Lung (tissue), 12 donors: ENCODE data around the gene GABBR1. TPM values are rescaled to one million over a fixed set of nuclear protein-coding genes. Genes with fewer than 3 reads are reported as not detected.

Source experiments
- ATAC-seq: fragments of 200-7000 bp; cut with Tn5 transposase; one replicate; pipeline ENCODE4 v1.9.1; 2020; ENCODE audit warnings: moderate number of reproducible peaks; ENCODE audit not compliant: insufficient read depth, low FRiP score
- DNase-seq, 3 donors: peaks; one replicate each; pipeline ENCODE4 v3.0.0-alpha.2; 2013 to 2017
- H3K27ac ChIP-seq, 2 donors: one replicate each; pipeline ENCODE4 v1.5.1; 2013; ENCODE audit warnings: mild to moderate bottlenecking in 2 of 2, moderate library complexity in 2 of 2, control low read depth in 1 of 2, inconsistent platforms in 1 of 2, low read depth in 1 of 2, low read length in 1 of 2
- H3K27me3 ChIP-seq, 3 donors: one replicate each; pipeline ENCODE4 v1.5.1; 2013; ENCODE audit warnings: low read length in 2 of 3; ENCODE audit not compliant: control insufficient read depth in 3 of 3, insufficient read depth in 3 of 3
- H3K36me3 ChIP-seq, 4 donors: one replicate each; pipeline ENCODE4 v1.5.1; 2013; ENCODE audit warnings: low read length in 4 of 4, mild to moderate bottlenecking in 1 of 4, moderate library complexity in 1 of 4; ENCODE audit not compliant: control insufficient read depth in 4 of 4, insufficient read depth in 4 of 4
- H3K4me1 ChIP-seq, 5 donors: one replicate each; pipeline ENCODE4 v1.5.1; 2013; ENCODE audit warnings: low read length in 5 of 5, mild to moderate bottlenecking in 2 of 5, moderate library complexity in 1 of 5; ENCODE audit not compliant: control insufficient read depth in 5 of 5, insufficient read depth in 5 of 5
- H3K4me3 ChIP-seq: one replicate; pipeline ENCODE4 v1.5.1; 2013; ENCODE audit warnings: mild to moderate bottlenecking, control low read depth, moderate library complexity
- H3K9ac ChIP-seq, 2 donors: one replicate each; pipeline ENCODE4 v1.5.1; 2013; ENCODE audit warnings: low read length in 2 of 2, control low read depth in 1 of 2; ENCODE audit not compliant: insufficient read depth in 1 of 2
- H3K9me3 ChIP-seq, 4 donors: one replicate each; pipeline ENCODE4 v1.5.1; 2013; ENCODE audit warnings: low read length in 3 of 4, mild to moderate bottlenecking in 1 of 4, moderate library complexity in 1 of 4; ENCODE audit not compliant: control insufficient read depth in 4 of 4, insufficient read depth in 3 of 4
- WGBS, 2 donors: extraction: QIAGEN DNeasy Blood & Tissue Kit; methylation state at CpG; one replicate each; pipeline ENCODE4 v1.1.7; 2013; 5-methylcytosine and 5-hydroxymethylcytosine counted together
- polyA plus RNA-seq, 2 donors: library from polyadenylated mRNA; stranded (reverse); fragments of 200-250 nt; gene quantifications; one replicate each; pipeline ENCODE4 v1.2.1, GENCODE V29; 2013
- total RNA-seq, 2 donors: library from RNA; depleted of rRNA in 1 of 2; stranded (reverse); fragments of >200 nt in 1 of 2; gene quantifications; one replicate each; pipeline ENCODE4 v1.2.1, GENCODE V29; 2014 to 2021
- TF ChIP-seq, protein P1 (sequence below): IDR thresholded peaks from 2 replicates; pipeline ENCODE4 v1.5.1; 2012; ENCODE audit warnings: mild to moderate bottlenecking; ENCODE audit errors: control extremely low read depth, extremely low read depth
- donor health status: control.
- donor health status: control.
- donor health status: Bipolar disorder and iron deficiency.
- donor health status: healthy.
- donor health status: DM: yes; HTN: yes; CAD: no.

GABBR1 gene
- total and polyA plus RNA-seq, 4 donors: 12.9 to 35.7 (median 25.0) TPM

DNA sequence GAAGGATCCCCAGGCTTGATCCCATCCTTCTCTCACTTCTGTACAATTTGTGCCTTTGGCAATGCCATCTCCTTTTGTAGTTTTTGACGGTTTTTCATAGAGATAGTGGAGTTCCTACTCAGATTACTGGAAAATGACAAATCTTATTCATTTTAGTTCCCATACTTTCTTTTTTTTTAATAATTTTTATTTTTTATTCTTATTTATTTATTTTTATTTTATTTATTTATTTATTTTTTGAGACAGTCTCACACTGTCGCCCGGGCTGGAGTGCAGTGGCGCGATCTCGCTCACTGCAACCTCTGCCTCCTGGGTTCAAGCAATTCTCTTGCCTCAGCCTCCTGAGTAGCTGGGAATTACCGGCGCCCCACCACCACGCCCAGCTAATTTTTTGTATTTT, 4.3 kb upstream of the GABBR1 start:
- TF ChIP-seq, protein P1, sequence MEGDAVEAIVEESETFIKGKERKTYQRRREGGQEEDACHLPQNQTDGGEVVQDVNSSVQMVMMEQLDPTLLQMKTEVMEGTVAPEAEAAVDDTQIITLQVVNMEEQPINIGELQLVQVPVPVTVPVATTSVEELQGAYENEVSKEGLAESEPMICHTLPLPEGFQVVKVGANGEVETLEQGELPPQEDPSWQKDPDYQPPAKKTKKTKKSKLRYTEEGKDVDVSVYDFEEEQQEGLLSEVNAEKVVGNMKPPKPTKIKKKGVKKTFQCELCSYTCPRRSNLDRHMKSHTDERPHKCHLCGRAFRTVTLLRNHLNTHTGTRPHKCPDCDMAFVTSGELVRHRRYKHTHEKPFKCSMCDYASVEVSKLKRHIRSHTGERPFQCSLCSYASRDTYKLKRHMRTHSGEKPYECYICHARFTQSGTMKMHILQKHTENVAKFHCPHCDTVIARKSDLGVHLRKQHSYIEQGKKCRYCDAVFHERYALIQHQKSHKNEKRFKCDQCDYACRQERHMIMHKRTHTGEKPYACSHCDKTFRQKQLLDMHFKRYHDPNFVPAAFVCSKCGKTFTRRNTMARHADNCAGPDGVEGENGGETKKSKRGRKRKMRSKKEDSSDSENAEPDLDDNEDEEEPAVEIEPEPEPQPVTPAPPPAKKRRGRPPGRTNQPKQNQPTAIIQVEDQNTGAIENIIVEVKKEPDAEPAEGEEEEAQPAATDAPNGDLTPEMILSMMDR: no peak
- Histone ChIP-seq H3K27ac (no peak overlapping the region), H3K4me3 (no peak overlapping the region), H3K36me3 (no peaks in the 10 kb centered on the region), H3K9me3 (no peaks in the 10 kb centered on the region), H3K9ac (no peak overlapping the region), H3K27me3 (no peaks in the 10 kb centered on the region), H3K4me1 (peaks cover 0 to 2% (median 0%) of the 10 kb centered on the region in 5 donors)
- DNase-seq (no peak), ATAC-seq (no peak)
- WGBS, 2 donors: 93 to 96% methylated on average over 9 of the region's 9 CpGs

DNA sequence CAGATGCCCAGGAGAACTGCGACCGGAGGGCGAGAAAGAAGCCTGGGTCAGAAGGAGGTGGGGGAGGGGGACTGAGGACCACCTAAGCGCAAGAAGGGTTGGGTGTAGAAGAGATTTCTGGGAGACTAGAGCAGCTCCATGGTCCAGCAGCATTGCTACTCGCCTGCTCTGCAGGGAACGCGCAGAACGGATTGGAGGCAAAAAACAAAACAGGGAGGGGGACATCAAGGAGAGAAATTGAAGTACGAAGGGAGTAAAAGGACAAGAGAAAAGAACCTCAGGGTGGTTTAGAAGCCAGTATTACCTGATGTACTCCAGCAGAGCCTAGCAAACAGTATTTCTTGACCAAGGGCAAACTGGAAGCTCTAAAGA, 537 bp upstream of the GABBR1 start:
- Histone ChIP-seq H3K27ac (peak overlapping the region in 1 of 2 donors; percentile 37), H3K9me3 (no peaks in the 10 kb centered on the region), H3K36me3 (no peaks in the 10 kb centered on the region), H3K9ac (peak overlapping the region in 1 of 2 donors; percentile 63), H3K27me3 (no peaks in the 10 kb centered on the region), H3K4me1 (peaks cover 0 to 19% (median 12%) of the 10 kb centered on the region in 5 donors), H3K4me3 (peak overlapping the region; percentile 39)
- TF ChIP-seq, protein P1: no peak
- 11 to 13% methylated on average over 9 of the region's 9 CpGs for WGBS, 2 donors
- ATAC-seq (no peak), DNase-seq (peak in 1 of 3 donors; percentile 70)

DNA sequence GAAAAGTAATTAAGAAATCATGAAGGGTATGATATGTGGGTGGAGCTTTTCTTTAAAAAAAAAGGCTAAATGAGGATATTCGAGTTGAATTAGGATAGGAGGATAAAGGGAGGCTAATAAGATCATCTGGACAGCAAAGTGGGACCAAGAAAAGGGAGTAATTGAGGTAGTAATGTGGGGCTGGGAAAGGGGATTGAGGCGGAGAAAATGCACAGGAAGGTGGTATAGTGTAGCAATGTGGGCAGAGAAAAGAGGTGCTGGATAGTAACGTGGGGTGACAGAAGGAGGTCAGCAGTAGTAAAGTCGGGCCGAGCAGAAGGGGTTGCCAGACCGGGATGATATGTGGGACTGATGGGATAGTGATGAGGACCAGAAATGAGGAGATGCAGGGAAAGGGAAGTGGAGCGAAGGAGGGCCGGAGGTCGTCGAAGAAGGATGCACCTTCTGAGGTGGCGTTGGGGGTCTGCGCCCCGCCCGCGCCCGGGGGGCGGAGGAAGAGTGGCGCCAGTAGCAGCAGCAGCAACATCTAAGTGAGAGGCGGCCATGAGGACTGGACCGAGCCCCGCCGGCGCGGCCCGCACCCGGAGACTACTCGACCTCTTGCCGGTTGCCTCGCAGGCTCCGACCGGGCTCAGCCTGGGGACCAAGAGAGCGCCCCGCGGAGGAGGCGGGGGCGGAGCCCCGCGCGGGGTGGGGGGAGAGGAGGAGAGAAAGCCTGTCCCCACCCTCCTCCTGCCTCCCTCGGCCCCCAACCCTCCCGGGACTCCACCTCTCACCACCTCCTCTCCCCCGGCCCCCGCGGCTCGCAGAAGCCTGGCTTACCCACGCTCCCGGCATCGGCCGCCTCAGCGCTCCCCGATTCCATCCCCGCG, 887 bp downstream of the GABBR1 start:
- peak; percentile 78 to 87 (median 81) for DNase-seq
- H3K4me3 ChIP-seq: peak overlapping the region; percentile 50
- H3K9me3 ChIP-seq: no peaks in the 10 kb centered on the region
- peak overlapping the region in 1 of 2 donors; percentile 61 for H3K27ac ChIP-seq
- peaks cover 0 to 20% (median 15%) of the 10 kb centered on the region in 5 donors for H3K4me1 ChIP-seq
- peak overlapping the region in 1 of 2 donors; percentile 74 for H3K9ac ChIP-seq
- no peaks in the 10 kb centered on the region for H3K36me3 ChIP-seq
- WGBS, 2 donors: 4 to 8% methylated on average over 32 to 53 of the region's 53 CpGs
- peak; percentile 29 for ATAC-seq
- H3K27me3 ChIP-seq: no peaks in the 10 kb centered on the region
- TF ChIP-seq, protein P1: no peak
